Body of pancreas (tissue), 4 donors: ENCODE data around the gene BCL6. TPM values are rescaled to one million over a fixed set of nuclear protein-coding genes. Genes with fewer than 3 reads are reported as not detected.

Experiments used
- ATAC-seq: fragments of 150-250 bp; one replicate; pipeline ENCODE4 v1.9.1; 2016
- DNase-seq, 4 donors: peaks; one replicate each; pipeline ENCODE4 v3.0.0-alpha.2; 2019
- H3K27ac ChIP-seq, 4 donors: fragments of 200-600 bp; sonication (generic); 1 replicate in 3 of 4; 2 replicates in 1 of 4; pipeline versions ENCODE4 v1.5.1 to v1.6.1; 2016 to 2019; ENCODE audit warnings: mild to moderate bottlenecking in 1 of 4, mixed read lengths in 1 of 4, moderate library complexity in 1 of 4
- H3K27me3 ChIP-seq, 2 donors: fragments of 200-600 bp; sonication (generic); one replicate each; pipeline ENCODE4 v1.6.0; 2016; ENCODE audit warnings: mild to moderate bottlenecking in 1 of 2
- H3K36me3 ChIP-seq, 2 donors: fragments of 200-600 bp; sonication (generic); replicated peaks in 1 of 2; 2 replicates each; pipeline ENCODE4 v1.5.1; 2016; ENCODE audit warnings: low read depth in 2 of 2; ENCODE audit not compliant: insufficient read depth in 1 of 2
- H3K4me1 ChIP-seq: fragments of 200-600 bp; sonication (generic); one replicate; pipeline ENCODE4 v1.6.0; 2016
- H3K4me3 ChIP-seq, 2 donors: fragments of 200-600 bp; sonication (generic); 1 replicate in 1 of 2; 2 replicates in 1 of 2; pipeline ENCODE4 v1.5.1; 2016 to 2019
- H3K9me3 ChIP-seq, 3 donors: fragments of 200-600 bp; sonication (generic); 1 replicate in 2 of 3; 2 replicates in 1 of 3; pipeline ENCODE4 v1.5.1; 2016
- CTCF ChIP-seq, 7 experiments: fragments of 450-650 bp in 4 of 7; fragments of 200-600 bp in 3 of 7; sonication (generic) in 3 of 7; IDR thresholded peaks; one replicate each; pipeline ENCODE4 v1.5.1; 2016 to 2019; ENCODE audit warnings: antibody characterized with exemption in 7 of 7
- POLR2A ChIP-seq, 3 donors: fragments of 450-650 bp; IDR thresholded peaks; one replicate each; pipeline ENCODE4 v1.6.1; 2016; ENCODE audit warnings: antibody characterized with exemption in 3 of 3, mild to moderate bottlenecking in 2 of 3
- WGBS, 2 donors: methylation state at CpG; one replicate each; pipeline ENCODE4 v1.1.5; 2017; 5-methylcytosine and 5-hydroxymethylcytosine counted together
- intact Hi-C: fragments of 100-400 bp; cut with DNase I; formaldehyde crosslinking; loops from one replicate; pipeline ENCODE4 v1.15.1; 2023
- total RNA-seq, 2 donors: library from RNA; depleted of rRNA; stranded (reverse); fragments of >200 nt; gene quantifications; one replicate each; pipeline ENCODE4 v1.1.0, GENCODE V29; 2016

BCL6 gene
- total RNA-seq, 2 donors from 2014 or later: 45.7 to 53.4 TPM

GRCh38 chr3:187695449-187695848, 49.8 kb downstream of the BCL6 start:
- TF ChIP-seq CTCF (IDR thresholded peaks at IDR 0.05): no peak
- TF ChIP-seq POLR2A (IDR thresholded peaks at IDR 0.05): no peak
- ATAC-seq: no peak
- intact Hi-C loops: no loop called here
- WGBS, 2 donors: 52 to 55% methylated on average over 4 of the region's 4 CpGs
- no peak for DNase-seq
- Histone ChIP-seq H3K27me3 (no peaks in the 10 kb centered on the region), H3K4me3 (no peak overlapping the region), H3K9me3 (no peaks in the 10 kb centered on the region), H3K4me1 (no peaks in the 10 kb centered on the region), H3K27ac (no peak overlapping the region), H3K36me3 (no peaks in the 10 kb centered on the region)

DNA sequence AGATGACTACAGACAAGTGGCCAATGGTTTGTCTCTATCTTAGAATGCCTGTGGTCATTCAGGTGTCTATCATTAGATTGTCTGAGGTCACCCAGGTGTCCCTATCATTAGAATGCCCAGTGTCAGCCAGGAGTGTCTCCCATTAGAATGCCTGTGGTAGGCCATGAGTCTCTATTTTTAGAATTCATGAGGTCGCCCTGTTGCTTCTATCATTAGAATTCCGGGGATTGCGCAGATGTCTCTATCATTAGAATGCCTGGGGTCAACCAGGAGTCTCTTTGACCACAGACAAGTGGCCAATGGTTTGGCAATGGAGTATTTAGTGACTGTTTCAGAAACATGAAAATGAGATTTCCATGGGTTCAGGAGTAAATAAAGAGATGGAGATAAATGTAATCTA, 50.5 kb downstream of the BCL6 start:
- 64 to 82% methylated on average over 3 of the region's 3 CpGs for WGBS, 2 donors

DNA sequence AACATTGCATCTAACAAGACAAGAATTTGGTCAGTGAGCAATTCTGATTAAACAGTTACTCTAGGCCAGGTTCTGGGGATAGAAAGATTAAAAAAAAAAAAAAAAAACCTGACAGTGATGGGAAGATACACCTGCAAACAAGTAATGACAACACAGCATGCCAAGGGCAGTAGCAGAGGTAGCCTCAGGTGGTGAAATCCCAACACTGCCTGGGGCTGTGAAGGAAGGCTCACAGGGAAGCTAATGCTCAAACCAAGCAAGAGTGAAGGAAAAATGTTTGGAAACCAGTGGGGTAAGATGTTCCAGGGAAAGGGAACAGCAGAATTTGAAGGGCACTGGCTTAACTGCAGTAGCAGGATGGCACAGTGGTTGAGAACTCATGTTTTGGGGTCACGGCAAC, 51.8 kb downstream of the BCL6 start:
- no peaks in the 10 kb centered on the region for H3K36me3 ChIP-seq
- TF ChIP-seq CTCF (IDR thresholded peaks at IDR 0.05) (no peak), POLR2A (IDR thresholded peaks at IDR 0.05) (no peak)
- ATAC-seq: no peak
- no peak overlapping the region for H3K4me3 ChIP-seq
- 82 to 100% methylated on average over 1 of the region's 1 CpG for WGBS, 2 donors
- H3K27me3 ChIP-seq: no peaks in the 10 kb centered on the region
- no peaks in the 10 kb centered on the region for H3K9me3 ChIP-seq
- no peaks in the 10 kb centered on the region for H3K4me1 ChIP-seq
- no peak for DNase-seq
- H3K27ac ChIP-seq: no peak overlapping the region
- intact Hi-C loops: no loop called here

More for the DNA sequence above, 50.5 kb downstream of the BCL6 start:
- Histone ChIP-seq H3K9me3 (no peaks in the 10 kb centered on the region), H3K4me1 (no peaks in the 10 kb centered on the region), H3K27me3 (no peaks in the 10 kb centered on the region), H3K27ac (no peak overlapping the region), H3K4me3 (no peak overlapping the region), H3K36me3 (no peaks in the 10 kb centered on the region)
- no peak for DNase-seq
- TF ChIP-seq POLR2A (IDR thresholded peaks at IDR 0.05) (no peak), CTCF (IDR thresholded peaks at IDR 0.05) (no peak)
- intact Hi-C loops: no loop called here
- no peak for ATAC-seq

GRCh38 chr3:187689984-187690383, 55.3 kb downstream of the BCL6 start:
- intact Hi-C loops: no loop called here
- no peak for ATAC-seq
- no peak for TF ChIP-seq CTCF (IDR thresholded peaks at IDR 0.05)
- TF ChIP-seq POLR2A (IDR thresholded peaks at IDR 0.05): no peak
- Histone ChIP-seq H3K9me3 (no peaks in the 10 kb centered on the region), H3K27me3 (no peaks in the 10 kb centered on the region), H3K4me1 (no peaks in the 10 kb centered on the region), H3K4me3 (no peak overlapping the region), H3K36me3 (no peaks in the 10 kb centered on the region), H3K27ac (no peak overlapping the region)
- WGBS, 2 donors: 53 to 65% methylated on average over 4 of the region's 4 CpGs
- no peak for DNase-seq

DNA sequence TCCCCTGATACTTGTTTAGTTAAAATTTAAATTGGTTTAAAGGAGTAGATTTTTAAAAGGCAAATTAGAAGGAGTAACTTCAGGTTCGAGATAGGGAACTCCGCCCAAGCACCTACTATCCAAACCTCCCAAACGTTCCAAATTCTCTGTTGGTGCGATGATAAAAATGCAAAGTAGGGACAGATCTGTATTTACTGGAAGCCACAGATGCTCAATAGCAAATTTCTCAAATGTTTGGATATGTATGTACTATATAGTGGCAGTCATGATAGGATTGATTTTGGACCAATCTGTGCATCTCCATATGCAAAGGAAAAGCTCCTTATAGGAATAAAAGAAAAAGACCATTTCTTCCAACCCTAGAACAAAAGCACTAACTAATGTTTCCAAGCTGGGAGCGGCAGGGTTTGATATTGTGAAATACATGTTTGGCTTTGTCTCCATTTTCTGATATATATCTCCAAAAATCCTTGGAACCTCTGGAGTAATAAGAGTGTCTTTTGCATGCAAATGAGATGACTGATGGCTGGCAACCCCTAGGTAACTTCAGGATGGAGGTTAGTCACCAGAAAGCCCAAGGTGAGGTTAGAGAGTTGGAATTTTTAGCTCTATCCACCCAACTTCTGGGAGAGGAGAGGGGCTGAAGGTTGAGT, 58.5 kb downstream of the BCL6 start:
- WGBS, 2 donors: 73 to 91% methylated on average over 5 of the region's 5 CpGs
- ATAC-seq: no peak
- Histone ChIP-seq H3K27me3 (no peaks in the 10 kb centered on the region), H3K9me3 (no peaks in the 10 kb centered on the region), H3K4me3 (no peak overlapping the region), H3K4me1 (no peaks in the 10 kb centered on the region), H3K36me3 (no peaks in the 10 kb centered on the region), H3K27ac (no peak overlapping the region)
- DNase-seq: no peak
- no peak for TF ChIP-seq POLR2A (IDR thresholded peaks at IDR 0.05)
- no peak for TF ChIP-seq CTCF (IDR thresholded peaks at IDR 0.05)
- intact Hi-C loops: no loop called here
